AG09309 (cell line): ENCODE measurements around the gene STIMATE.

Source experiments
- DNase-seq: peaks from one replicate; pipeline ENCODE4 v3.0.0-alpha.2; 2010; ENCODE audit warnings: low read depth
- H3K4me3 ChIP-seq: 2 replicates; pipeline ENCODE4 v1.5.1; 2011; ENCODE audit warnings: mild to moderate bottlenecking, low read depth, low read length, moderate library complexity; ENCODE audit not compliant: control insufficient read depth
- TF ChIP-seq, protein P1 (sequence below): IDR thresholded peaks from 2 replicates; pipeline ENCODE4 v1.5.1; 2011; ENCODE audit warnings: mild to moderate bottlenecking, low read depth, low read length, inconsistent platforms; ENCODE audit not compliant: insufficient read depth, control insufficient read depth; ENCODE audit errors: missing control alignments

Gene STIMATE

DNA sequence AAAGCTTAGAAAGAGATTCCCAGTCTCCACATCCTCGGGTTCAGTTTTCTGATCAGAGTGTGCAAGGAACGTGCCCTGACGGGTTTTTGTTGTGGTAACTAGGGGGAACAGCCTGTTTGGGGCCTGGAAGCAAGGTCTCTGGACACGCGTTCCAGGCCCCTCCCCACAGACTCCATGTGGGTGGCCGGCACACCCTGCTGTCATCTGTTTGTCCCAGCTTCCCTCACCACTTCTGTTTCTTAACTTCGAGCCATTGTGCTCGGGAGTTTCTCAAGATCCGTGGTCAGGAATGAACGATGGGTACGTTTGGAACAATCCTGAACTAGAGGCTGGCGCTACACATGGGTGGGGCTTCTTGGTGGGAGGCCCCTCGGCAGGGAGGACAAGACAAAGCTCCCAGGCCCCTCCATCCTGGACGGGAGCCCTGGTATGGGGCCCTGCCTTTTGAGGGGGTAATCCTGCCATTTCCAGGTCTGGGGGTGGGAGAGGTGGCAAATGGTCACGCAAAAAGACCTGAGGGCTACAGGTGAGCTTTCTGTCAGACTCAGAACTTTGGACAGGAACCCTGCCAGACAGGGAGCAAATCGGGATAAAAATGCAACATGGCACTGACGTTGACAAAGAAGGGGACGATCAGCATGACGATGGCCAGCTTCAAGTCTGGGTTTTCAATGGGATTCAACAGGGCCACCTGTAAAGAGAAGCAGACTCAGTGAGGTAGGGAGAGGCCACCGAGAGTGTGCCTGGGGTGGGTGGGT is 54.1 kb downstream of the STIMATE start:
- no peak for DNase-seq
- no peak overlapping the region for H3K4me3 ChIP-seq
- TF ChIP-seq, protein P1, sequence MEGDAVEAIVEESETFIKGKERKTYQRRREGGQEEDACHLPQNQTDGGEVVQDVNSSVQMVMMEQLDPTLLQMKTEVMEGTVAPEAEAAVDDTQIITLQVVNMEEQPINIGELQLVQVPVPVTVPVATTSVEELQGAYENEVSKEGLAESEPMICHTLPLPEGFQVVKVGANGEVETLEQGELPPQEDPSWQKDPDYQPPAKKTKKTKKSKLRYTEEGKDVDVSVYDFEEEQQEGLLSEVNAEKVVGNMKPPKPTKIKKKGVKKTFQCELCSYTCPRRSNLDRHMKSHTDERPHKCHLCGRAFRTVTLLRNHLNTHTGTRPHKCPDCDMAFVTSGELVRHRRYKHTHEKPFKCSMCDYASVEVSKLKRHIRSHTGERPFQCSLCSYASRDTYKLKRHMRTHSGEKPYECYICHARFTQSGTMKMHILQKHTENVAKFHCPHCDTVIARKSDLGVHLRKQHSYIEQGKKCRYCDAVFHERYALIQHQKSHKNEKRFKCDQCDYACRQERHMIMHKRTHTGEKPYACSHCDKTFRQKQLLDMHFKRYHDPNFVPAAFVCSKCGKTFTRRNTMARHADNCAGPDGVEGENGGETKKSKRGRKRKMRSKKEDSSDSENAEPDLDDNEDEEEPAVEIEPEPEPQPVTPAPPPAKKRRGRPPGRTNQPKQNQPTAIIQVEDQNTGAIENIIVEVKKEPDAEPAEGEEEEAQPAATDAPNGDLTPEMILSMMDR = no peak

DNA sequence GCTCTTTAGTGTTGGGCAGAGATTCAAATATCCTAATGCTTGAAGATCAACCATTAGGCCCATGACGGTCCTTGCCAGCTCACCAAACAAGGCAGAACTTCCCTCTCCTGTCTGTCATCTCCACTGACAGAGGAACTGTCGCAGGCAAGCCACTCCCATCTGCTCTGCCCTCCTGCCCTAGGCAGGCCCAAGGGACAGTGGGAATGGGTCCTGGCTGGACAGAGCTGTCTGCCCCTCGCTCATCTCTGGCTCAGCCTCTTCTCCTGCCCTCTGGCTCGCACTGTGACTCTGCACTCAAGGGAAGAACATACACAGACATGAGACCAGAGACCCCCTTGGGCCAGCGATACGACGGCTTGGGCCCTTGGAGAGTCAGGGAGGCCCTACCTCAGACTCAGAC is 54.9 kb downstream of the STIMATE start:
- no peak for DNase-seq
- TF ChIP-seq, protein P1 = no peak
- H3K4me3 ChIP-seq = no peak overlapping the region

DNA sequence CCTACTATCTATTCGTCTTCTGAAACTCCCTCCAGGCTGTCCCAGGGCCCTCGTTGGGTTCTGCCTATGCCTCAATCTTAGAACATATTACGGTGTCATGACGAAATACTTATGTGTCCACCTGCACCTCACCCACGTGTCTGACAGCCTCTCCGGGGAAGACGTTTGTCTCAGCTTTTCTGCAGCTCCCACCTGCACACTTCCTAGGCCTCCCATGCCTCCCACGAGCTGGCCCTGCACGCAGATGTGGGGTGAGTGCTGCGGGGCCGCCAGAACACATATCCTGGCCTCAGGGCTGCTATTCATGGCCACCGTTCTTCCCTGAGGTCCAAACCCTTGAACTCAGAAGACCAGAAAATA is 55.4 kb downstream of the STIMATE start:
- DNase-seq = no peak
- TF ChIP-seq, protein P1 = no peak
- H3K4me3 ChIP-seq = no peak overlapping the region

DNA sequence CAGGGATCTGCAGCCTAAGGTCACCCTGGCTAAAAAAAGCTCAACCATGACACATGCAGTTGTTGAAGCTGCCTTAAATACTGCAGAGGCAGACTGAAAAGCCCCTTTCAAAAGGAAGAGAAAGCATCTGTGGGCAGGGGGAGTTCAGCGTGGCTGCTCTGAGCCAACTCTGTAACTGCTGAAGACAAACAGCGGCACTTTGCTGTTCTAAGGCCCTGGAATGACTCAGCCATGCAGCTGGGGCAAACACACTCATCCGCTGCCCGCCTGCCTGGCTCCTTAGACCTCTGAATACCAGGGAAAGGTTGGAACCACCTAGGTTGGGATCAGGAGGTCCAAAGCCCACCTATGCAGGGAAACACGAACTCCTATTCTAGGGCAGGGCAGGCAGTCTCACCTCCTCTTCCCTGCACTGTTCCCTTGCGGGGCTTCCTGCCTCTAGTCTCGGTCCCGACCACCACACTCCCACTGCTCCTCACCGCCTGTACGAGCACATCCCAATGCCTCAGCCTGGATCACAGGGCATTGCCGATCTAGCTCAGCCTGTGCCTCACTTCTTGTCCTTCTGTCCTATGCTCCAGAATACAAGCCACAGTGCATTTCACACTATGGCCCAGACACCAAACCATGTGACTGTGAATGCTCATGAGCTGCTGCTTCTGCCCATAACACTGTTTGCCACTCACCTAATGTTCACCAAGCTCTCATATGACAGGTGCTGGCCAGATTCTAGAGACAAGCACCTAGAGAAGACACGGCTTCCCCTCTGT is 56.0 kb downstream of the STIMATE start:
- TF ChIP-seq, protein P1 = no peak
- H3K4me3 ChIP-seq = no peak overlapping the region
- DNase-seq = no peak

DNA sequence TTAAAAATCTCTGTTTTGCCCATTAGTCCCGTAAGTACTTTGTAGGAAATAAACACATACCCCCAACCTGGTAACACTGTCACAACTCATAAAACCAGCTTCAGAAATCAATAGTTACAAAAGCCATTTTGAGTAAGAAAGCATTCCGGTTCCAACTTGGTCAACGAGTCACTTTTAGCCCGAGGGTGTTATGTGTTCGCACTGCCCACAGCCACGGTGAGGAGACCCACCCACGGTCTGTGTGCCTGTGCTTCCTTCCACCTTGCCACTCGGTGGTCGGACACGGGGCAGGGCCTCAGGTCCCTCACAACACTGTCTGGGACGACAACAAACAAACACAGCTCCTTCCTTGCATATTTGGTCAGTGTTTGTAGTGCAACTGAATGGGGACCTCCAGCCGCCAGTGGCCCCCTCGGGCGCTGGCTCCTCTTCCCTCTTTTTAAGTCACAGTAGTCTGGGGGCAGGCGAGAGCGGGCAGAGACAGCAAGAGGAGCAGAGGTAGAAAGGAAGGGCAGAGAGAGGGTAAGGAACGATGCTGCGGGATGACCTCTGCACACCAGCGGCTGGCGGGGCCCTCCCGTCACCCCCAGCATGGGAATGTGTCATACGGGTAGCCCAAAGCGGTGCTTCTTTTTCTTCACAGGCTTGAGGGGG is 57.3 kb downstream of the STIMATE start:
- H3K4me3 ChIP-seq = no peak overlapping the region
- DNase-seq = no peak
- TF ChIP-seq, protein P1 = no peak

DNA sequence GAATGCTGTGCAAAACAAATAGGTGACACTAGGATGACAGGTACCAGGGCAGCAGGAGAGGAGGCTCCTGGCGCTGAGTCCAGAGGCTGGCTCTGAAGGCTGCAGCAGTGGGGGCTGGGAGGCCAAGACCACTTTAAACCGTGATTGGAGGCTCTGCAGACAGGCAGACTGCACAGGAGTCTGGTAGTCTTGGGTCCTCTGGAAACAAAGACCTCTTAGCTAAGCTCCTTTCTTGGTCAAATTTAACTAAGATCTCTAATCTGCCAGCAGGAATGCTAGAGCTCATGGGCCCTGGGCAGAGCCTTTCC is 58.1 kb downstream of the STIMATE start:
- TF ChIP-seq, protein P1 = no peak
- no peak overlapping the region for H3K4me3 ChIP-seq
- no peak for DNase-seq
